NOMO-1 (cell line): ENCODE results near the gene FADS3.
A peak's percentile ranks its signal among the peaks of the same experiment; 100 is the strongest.

Experiments
- DNase-seq, 2 experiments: peaks; one replicate each; lab custom pipeline; 2025; ENCODE audit not compliant: unreplicated experiment in 2 of 2; lab: John Stamatoyannopoulos, UW

The FADS3 gene, protein sequence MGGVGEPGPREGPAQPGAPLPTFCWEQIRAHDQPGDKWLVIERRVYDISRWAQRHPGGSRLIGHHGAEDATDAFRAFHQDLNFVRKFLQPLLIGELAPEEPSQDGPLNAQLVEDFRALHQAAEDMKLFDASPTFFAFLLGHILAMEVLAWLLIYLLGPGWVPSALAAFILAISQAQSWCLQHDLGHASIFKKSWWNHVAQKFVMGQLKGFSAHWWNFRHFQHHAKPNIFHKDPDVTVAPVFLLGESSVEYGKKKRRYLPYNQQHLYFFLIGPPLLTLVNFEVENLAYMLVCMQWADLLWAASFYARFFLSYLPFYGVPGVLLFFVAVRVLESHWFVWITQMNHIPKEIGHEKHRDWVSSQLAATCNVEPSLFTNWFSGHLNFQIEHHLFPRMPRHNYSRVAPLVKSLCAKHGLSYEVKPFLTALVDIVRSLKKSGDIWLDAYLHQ

GRCh38 chr11:61891331-61892084 lies at the start of gene FADS3:
TSS of gene FADS3 (minus strand) at chr11:61891545. CDS start at chr11:61891381, 164 bp downstream.
- peak; percentile 32 to 70 for DNase-seq

GRCh38 chr11:61940466-61940865 lies 49.1 kb upstream of the FADS3 start:
- DNase-seq = no peak

- DNase-seq = no peak
Measured at GRCh38 chr11:61935861-61936260, 44.5 kb upstream of the FADS3 start.

DNA sequence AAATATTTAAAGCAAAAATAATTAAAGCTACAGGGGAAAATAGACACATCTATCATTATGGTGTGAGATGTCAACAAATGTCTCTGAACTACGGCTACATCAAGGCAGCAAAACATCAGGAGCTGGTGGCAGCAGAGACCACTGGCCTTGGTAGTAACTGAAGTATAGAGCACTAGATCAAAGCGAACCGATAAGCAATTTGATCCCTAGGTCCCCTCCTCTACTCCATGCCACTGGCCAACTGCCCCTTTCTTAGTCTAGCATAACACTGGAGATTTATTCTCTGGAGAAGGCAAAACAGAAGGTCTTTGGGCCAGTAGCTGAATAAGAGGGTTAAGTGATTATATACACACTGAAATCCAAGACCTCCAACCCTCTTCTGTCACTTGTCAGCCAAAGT lies 39.6 kb upstream of the FADS3 start:
- DNase-seq = no peak

DNA sequence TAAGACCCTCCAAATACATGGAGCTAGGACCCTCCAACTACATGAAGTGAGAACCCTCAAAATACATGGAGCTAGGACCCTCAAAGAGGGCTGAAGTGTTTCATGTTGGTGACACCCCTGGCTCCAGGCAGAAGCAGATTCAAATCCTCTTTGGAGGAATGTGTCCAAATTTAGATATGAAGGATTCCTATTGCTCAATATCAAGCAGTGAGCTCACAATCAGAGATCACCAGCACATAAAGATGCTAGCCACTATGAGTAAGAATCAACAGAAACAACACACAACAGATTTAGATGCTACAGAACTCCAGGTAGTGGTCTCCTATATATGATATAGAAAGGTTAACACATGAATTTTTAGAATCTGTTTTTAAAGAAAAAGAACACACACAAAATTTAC lies 37.3 kb upstream of the FADS3 start:
- no peak for DNase-seq

DNA sequence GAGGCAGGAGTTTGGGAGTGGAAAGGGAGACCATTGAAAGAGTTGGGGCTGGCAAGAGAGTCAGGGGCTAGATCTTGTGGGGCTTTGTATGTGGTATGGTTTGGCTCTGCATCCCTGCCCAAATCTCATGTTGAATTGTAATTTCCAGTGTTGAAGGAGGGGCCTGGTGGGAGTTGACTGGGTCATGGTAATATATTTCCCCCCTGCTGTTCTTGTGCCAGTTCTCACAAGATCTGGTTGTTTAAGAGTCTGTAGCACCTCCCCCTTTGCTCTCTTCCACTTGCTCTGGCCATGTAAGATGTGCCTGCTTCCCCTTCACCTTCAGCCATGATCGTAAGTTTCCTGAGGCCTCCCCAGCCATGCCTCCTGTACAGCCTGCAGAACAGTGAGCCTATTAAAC lies 36.2 kb upstream of the FADS3 start:
- no peak for DNase-seq

DNA sequence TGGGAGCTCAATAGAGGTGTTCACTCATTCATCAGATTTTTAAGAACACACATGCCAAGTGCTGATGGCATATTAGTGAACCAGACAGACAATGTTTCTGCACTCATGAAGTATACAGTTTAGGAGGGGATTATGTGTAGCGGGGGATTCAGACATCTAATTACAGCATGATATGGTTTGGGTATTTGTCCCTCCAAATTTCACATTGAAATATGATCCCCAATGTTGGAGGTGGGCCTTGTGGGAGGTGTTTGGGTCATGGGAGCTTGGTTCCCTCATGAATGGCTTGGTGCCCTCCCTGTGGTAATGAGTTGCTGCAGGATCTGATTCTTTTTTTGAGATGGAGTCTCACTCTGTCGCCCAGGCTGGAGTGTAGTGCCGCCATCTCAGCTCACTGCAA lies 34.9 kb upstream of the FADS3 start:
- DNase-seq = no peak

DNA sequence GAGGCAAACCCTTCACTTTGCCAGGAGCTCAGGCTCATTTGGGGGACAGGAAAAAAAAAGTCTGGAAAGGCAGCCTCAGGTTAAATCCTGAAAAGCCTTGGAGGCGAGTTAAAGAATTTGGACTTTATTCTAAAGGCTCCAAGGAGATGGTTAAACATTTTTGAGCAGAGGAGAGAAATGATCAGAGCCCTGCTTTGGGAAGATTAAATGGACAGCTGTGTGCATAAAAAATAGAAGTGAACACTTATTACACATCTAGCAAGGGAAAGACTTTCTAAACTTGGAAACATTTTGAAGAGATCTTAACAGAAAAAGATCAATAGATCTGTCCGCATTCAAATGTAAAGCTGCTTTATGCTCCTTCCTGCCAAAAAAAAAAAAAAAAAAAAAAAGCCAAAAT lies 34.4 kb upstream of the FADS3 start:
- DNase-seq = no peak

DNA sequence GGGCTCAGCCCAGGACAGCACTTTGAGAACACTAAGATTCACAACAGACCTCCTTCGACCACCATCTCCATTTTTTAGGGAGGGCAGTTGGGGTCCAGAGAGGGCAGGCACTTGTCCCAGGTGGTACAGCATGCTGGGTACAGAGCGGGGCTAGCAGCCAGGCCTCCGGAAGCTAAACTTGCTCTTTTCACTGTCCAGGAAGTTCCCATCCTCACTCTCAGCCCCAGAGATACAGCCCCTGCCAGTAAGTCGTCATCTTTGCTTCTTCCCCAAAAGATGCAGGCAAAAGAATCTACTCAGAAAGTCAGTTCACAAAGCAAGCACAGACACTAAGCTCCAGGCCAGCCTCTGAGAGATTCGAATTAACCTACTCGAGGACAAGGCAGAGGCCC lies 32.7 kb upstream of the FADS3 start:
- no peak for DNase-seq

DNA sequence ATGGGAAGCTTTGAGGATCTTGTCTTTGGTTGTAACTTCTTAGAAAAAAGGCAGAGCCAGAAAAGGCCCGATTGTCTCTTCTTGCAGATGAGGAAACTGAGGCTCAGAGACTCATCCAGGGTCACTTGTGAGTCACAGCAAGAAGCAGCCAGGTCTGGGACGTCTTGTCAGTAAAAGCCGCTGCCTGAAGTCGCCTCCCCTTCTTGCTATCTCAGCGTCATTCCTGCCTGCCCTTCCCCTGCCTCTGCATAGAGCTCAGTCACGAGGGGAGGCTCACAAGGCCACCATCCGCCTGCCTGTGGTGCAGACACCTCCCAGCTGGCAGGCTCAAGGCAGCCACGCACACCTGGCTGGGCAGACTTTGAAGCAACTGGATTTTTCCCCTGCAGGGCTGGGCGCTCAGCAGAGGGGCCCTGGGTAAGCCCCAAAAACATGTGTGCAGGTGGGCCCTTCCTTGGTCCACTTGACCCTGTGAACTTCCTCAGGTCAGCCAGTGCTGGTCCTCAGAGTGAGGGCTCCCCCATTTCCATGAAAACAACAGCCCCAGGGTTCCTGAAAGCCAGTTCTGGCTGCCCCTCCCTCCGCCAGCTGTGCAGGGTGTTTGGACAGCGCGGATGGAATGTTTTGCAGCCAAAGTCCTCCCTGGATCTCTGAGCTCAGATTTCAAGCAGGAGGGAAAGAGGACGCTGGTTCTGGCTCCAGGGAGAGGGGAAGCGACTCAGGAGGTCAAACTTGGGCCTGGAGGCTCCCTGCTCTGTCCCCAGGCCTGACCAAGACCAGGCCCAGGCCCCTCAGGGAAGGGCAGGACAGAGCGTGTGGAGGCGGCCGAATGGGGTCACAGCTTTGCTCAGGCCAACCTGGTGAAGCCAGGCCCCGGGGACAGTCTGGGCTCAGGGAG lies 32.1 kb upstream of the FADS3 start:
- no peak for DNase-seq

- peak; percentile 63 to 86 for DNase-seq
Measured at GRCh38 chr11:61922539-61922938, 31.2 kb upstream of the FADS3 start.

DNA sequence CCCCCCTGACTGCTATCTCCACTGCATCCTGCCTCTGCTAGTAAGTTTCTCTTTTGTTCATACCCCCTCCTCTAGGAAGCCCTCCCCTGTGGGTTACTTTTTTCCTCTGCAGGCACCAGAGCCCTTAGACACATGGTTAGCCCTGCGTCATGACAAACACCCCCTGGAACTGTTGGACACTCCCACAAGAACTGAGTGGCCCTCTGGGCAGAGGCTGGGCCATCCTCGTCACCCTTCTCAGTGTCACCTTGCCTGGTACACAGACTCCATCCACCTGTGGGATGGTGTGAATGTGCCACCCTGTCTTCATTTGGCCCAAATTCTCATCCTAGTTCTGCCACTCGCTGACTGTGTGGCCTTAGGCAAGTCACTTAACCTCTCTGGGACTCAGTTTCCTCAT lies 30.1 kb upstream of the FADS3 start:
- DNase-seq = no peak

- DNase-seq = no peak
Measured at GRCh38 chr11:61919705-61920631, 28.6 kb upstream of the FADS3 start.

DNA sequence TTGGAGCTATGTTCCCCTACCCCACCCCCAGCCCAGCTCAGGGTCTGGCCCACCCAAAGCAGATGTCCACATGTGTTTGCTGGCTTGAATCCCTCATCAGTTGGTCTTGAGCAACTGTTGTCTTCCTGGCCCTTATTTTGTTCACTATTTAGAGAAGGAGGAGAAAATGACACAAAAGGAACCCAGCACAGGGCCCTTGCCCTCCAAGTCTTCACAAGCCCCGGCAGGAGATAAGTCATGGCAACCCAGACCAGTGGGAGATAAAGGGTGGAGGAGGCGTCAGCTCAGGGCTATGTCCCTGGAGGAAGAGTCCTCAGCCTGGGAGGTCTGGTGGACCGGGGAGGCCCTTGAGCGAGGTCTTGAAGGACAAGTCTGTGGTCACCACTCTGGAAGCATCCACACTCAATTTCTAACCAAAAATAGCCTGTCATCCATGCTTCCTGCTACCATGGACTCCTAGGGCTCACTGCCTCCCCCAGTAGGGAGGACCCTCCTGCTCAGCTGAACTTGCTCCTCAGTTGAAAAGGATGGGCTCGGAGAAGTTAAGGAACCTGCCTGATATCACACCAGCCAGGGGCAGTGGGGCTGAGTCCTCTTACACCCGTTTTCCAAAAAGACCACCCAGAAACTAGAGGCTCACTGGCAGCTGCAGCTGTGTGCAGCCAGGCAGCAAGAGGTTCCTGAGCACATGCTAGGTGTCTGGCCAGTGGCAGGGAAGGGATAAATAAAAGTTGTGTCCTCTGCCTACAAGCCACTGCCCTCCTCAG lies 27.8 kb upstream of the FADS3 start:
- no peak for DNase-seq

DNA sequence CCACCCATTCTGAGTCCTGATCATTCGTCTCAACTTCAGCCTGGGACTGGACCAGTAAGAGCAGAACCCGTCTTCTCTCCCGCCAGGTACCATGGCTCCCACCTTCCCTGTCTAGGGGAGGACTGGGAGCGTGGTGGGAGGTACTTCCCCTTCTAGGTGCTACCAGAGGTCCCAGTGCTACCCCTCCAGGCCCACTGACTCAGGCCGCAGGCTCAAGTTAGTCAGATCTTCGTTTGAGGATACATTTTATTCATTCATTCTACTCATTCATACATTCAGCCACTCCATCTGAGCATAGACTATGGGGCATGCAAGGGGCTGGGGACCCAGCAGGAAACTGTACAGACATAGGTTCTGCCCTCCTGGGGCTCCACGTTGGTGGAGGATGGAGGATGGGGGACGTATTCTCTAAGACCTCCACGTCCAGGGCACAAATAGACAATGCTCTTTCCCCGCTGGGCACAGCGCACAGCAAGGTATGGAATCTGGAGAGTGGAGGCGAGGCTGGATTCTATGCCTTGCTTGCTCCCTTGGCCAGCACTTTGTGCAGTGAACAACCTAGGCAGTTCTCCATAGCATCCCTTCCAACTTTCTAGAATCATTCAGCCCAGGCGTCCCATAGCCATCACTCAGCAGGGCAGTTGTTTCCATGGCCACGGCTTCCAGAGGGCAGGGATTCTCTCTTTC lies 27.0 kb upstream of the FADS3 start:
- DNase-seq = no peak

DNA sequence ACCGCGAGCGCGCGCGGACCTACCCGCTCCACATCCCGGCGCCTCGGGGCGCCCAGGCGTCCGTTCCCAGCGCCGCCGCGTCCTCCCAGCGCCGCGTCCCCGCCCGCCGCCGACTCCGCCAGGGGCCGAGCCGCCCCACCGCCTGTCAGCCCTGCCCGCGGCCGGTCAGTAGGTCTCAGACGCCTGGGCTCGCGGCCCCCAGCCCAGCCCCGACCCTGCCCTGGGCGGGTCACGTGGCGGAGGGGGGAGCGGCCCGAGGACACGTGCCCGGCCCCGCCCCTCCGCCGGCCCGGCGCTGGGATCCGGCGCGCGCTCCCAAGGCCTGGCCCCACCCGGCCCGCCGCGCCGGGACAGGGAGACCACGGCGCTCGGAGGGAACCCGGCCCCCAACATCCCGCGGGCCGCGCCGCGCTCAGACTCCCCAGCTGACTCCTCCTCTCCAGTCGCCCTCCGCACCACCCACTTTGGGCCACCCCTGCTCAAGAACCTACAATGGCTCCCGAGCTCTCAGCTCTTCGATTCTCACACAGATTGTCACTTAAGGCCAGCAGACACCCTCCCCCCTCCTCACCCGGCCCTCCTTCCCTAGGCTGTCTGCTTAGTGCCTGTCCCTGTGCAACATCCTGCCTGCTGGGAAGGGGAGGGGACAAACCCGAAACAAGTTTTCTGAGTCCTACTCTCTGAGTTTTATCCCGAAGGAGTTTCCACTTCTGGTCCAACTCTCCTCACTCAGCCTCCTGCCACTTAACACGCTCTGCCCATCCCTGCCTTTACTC lies 26.2 kb upstream of the FADS3 start, which contains the start of gene RAB3IL1:
Gene RAB3IL1, minus strand, starts transcription at position 233 of the 776 bp plus-strand sequence. Its CDS starts 199 bp downstream, at position 34.
- no peak for DNase-seq

DNA sequence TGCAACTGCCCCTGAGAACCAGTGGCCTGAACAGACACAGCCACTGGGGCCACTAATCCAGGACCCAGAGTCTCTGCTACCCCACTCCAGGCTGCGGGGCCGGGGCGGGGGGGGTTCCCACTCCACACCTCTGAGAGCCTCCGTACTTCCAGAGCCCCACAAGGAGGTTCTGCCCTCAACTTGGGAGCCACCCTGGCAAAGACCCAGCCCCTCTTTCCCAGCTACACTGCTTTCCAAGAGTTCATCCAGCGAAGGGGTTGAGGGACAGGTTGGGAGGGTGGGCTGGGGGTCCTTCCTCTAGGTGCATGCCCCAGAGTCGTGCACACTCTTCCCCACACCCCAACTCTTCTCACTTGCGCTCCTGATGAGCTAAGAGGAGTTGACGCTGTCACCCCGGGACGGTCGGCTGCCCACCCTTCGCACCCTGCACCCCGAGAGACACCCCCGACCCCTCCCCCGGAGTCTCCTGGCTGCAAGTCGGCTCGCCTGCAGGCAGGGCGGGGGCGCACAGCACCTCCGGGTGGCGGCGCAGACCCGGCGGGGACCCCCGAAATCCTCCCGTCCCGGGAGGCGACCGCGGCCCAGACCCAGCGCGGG lies 25.5 kb upstream of the FADS3 start:
- DNase-seq = no peak
